ENCODE measurements around the gene NOXO1.
"Not testable (repeated sequence)": the region's sequence is repeated elsewhere in the genome, so short reads cannot be mapped to it uniquely, and the experiment has no call there.

NOXO1 gene

DNA sequence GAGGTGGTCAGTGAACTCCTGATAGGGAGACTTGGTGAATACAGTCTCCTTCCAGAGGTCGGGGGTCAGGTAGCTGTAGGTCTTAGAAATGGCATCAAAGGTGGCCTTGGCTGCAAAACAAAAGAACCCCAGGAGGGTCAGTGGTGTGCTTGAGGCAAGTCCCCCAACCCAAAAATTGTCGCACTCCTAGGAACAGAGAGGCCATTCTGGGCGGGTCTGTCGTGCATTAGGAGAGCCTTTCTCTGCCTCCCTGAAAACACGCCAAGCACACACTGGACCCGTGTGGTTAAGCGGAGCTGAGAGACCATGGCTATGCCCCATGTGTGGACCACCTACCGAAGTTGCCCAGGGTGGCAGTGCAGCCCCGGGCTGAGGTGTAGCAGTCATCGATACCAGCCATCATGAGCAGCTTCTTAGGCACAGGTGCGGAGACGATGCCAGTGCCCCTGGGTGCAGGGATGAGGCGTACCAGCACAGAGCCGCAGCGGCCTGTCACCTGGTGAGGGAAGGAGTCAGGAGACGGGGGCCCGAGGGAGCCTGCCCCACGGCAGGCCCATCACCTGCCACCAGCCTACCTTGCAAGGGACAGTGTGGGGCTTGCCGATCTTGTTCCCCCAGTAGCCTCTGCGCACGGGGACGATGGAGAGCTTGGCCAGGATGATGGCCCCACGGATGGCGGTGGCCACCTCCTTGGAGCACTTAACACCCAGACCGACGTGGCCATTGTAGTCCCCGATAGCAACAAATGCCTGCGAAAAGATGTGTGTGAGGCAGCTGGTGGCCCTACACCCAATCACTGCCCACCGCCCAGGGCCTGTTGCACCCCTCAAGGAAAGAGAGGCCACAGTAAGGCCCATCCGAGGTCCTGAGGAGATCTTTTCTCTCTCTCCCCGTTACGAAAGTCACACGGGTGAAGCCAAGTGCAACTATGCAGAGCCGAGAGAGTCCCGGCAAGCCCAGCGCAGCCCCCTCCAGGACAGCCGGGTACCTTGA lies 18.8 kb downstream of the NOXO1 start:
- not testable (repeated sequence) for DNase-seq

DNA sequence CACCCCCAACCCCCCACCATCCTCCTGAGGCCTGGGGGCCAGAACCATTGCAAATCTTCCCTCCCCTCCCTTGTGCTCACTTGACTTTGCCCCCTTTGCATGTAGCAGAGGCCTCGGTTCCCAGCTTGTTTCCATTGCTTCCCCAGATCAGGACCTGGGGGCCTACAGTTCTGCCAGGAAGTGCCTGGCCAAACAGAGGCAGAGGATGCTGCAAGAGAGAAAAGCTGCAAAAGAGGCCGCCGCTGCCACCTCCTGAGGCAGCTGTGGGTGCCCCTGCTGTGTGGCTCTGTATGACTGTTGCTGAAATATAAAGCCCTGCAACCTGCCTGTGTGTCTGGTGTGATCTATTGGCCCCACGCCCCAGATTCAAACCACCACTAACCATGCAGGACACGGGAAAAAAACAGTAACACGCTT lies 19.6 kb downstream of the NOXO1 start:
- no peak for DNase-seq

DNA sequence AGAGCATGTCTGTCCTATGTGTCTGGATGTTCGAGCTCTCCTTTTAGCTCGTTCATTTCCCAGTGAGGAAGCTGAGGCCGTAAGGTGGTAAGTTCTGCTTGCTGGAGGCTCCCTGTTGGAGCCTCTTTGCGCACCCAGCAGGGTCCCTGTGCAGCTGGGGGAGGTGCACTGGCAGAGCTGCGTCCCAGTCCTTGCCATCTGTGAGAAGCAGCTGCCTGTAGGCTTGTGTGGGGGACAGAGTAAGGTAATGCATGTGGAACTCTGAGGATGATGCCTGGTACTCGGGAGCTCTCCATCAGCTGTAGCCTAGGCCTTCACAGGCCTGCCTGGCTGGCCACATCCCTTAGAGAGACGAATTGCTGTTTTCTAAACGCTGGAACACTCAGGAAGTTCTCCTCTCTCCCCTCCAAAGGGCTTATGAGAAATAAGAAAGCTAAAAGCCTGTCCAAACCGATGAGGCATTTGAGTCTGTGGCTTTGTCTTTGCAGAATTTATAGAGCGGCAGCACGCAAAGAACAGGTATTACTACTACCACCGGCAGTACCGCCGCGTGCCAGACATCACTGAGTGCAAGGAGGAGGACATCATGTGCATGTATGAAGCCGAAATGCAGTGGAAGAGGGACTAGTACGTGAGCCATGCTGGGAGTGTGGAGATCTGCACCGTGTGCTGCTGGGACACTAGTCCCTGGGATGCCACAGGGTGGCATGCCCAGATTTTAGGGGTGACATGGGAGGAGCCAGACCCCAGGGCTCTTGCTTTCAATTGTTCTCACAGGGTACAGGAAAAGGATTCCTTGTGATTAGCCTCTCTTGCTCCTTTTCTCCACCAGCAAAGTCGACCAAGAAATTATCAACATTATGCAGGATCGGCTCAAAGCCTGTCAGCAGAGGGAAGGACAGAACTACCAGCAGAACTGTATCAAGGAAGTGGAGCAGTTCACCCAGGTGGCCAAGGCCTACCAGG lies 20.3 kb downstream of the NOXO1 start:
- DNase-seq, result no peak

DNA sequence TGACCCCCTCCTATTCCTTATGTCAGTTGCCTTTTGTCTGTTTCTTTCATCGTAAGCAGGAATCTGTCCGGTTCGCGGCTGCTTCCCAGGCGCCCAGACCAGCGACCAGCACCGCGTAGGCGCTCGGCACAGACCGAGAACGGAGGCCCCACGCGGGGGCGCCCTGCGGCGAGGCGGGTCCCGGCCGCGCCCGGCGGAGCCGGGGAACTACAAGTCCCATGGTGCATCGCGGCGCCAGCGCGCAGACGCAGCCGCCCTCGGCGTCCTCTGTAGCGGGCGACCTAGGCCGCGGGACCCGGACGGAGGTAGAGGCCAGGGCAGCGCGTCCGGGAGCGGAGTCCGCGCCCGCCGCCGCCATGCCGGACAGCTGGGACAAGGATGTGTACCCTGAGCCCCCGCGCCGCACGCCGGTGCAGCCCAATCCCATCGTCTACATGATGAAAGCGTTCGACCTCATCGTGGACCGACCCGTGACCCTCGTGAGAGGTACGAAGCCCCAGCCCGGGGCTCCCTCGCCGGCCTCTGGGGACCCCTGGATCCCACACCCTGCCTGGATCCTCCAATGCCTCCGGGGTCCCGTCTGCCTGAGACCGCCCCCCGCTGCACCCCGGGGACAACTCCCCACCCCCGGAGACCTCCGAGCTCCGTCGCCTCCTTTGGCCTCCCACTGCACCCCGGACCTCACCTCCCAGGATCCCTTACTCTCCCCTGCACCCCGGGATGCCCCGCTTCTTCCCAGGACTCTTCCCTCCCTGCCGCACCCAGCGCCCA lies 21.8 kb downstream of the NOXO1 start, which contains the start of gene NDUFB10:
Gene NDUFB10, plus strand, starts transcription at position 270 of the 771 bp plus-strand sequence. Its CDS starts 87 bp downstream, at position 357.
- peak; percentile 40 to 96 (median 84) for DNase-seq

DNA sequence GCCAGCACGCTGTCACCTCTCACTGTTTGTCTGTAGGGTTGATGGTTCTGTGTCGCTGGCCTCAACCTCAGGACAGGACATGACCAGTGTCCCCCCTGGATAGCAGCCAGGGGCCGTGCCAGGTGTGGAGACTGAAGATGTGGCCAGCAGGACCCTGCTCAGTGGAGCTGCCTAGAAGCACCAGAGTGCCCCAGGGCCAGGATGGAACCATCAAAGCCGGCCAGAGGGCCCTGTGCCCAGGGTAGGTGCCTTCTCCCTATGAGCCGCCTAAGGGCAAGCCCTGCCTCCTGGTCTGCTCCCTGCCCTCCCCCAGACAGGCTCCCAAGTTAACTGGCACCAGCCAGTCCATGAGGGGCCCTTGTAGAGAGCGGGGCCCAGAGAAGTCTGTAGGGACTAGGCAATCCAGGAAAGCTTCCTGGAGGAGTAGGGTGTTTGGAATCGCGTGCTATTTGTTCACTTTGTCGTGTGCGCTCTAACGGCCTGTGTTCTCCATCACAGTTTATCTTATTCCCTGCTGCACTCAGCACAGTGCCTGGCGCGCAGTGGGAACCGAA lies 22.5 kb downstream of the NOXO1 start:
- DNase-seq, result peak in 1 of 51 donors; percentile 5

DNA sequence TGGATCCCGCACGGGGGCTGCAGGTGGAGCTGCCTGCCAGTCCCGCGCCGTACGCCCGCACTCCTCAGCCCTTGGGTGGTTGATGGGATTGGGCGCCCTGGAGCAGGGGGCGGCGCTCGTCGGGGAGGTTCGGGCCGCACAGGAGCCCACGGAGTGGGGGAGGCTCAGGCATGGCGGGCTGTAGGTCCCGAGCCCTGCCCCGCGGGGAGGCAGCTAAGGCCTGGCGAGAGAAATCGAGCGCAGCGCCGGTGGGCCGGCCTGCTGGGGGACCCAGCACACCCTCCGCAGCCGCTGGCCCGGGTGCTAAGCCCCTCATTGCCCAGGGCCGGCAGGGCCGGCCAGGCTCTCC lies 23.2 kb downstream of the NOXO1 start:
- DNase-seq, result not testable (repeated sequence)

DNA sequence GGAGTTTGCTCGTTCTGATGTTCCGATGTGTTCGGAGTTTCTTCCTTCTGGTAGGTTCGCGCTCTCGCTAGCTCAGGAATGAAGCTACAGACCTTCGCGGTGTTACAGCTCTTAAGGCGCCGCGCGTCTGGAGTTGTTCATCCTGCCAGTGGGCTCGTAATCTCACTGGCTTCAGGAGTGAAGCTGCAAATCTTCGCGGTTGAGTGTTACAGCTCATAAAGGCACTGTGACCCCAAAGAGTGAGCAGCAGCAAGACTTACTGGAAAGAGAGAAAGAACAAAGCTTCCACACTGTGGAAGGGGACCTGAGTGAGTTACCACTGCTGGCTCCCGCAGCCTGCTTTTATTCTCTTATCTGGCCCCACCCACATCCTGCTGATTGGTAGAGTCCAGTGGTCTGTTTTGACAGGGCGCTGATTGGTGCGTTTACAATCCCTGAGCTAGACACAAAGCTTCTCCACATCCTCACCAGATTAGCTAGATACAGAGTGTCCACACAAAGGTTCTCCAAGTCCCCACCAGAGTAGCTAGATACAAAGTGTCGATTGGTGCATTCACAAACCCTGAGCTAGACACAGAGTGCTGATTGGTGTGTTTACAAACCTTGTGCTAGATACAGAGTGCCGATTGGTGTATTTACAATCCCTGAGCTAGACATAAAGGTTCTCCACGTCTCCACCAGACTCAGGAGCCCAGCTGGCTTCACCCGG lies 23.7 kb downstream of the NOXO1 start:
- not testable (repeated sequence) for DNase-seq

DNA sequence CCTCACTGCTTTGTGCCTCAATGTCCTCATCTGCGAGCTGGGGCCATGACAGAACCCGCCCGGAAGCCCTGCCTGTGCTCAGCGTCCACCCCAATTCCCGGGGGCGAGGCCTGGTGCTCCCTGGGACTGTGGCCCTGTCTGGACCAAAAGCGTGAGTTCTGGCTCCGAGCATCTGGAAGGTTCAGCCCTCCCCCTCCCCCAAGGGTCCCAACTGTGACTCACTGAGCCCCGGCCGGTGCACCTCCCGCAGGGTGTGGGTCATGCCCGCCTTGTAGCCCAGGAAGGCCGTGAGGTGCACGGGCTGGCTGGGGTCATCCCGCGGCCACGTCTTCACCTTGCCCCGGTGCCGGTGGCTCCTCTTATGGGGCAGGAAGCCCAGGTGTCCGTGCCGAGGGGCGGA lies 27.5 kb downstream of the NOXO1 start:
- no peak for DNase-seq

DNA sequence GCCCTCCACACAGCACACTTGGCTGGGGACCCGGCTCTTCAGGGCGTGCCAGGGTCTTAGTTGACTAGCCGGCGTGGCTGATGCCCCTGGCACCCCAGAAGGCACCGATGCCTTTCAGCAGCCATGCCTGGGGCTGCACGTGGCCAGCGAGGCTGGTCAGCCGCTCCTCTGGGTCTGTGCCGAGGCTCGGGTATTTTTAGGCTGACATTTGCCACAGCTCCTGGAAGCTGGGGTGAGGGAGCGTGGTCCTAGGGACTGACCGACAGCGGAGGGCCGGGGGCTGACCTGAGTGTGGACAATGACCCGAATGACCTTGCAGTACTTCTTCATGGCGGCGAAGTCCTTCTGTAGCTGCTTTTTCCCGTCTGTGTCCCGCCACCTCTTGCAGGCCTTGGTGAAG lies 30.7 kb downstream of the NOXO1 start:
- DNase-seq, result no peak

DNA sequence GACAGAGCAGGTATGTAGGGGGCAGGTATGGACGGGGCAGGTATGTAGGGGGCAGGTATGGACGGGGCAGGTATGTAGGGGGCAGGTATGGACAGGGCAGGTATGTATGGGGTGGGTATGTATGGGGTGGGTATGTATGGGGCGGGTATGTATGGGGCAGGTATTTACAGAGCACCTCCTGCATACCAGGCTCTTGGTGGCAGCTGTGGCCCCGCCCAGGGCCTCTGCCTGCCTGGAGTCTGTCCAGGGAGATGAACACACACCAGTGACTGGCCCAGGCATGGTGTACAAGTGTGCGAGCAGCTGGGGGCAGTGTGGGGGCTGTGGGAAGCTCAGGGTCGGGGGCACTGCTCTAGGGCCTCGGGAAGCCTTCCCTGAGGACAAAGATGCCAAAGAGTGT lies 31.2 kb downstream of the NOXO1 start:
- DNase-seq, result no peak

DNA sequence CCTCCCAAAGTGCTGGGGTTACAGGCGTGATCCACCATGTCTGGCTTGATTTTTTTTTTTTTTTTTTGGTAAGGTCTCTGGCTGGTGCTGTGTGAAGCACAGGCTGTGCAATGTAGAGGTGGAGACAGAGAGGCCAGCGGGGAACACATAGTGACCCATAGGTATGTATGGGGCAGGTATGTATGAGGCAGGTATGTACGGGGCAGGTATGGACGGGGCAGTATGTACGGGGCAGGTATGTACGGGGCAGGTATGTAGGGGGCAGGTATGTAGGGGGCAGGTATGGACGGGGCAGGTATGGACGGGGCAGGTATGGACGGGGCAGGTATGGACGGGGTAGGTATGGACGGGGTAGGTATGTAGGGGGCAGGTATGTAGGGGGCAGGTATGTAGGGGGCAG lies 31.8 kb downstream of the NOXO1 start:
- DNase-seq, result no peak

DNA sequence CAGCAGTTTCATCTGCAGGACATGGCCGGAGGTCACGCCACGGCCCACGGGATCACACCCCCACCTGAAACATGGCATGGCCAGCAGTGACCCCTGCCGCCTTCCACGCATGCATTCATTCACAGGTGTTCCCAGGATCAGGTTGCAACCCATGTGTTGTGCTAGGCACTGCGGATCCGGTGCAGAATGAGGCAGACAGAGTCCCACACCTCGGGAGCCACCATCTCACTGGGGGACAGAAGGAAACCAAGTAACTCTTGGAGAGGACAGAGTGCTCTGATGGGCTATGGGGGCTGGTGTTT lies 33.9 kb downstream of the NOXO1 start:
- no peak for DNase-seq

DNA sequence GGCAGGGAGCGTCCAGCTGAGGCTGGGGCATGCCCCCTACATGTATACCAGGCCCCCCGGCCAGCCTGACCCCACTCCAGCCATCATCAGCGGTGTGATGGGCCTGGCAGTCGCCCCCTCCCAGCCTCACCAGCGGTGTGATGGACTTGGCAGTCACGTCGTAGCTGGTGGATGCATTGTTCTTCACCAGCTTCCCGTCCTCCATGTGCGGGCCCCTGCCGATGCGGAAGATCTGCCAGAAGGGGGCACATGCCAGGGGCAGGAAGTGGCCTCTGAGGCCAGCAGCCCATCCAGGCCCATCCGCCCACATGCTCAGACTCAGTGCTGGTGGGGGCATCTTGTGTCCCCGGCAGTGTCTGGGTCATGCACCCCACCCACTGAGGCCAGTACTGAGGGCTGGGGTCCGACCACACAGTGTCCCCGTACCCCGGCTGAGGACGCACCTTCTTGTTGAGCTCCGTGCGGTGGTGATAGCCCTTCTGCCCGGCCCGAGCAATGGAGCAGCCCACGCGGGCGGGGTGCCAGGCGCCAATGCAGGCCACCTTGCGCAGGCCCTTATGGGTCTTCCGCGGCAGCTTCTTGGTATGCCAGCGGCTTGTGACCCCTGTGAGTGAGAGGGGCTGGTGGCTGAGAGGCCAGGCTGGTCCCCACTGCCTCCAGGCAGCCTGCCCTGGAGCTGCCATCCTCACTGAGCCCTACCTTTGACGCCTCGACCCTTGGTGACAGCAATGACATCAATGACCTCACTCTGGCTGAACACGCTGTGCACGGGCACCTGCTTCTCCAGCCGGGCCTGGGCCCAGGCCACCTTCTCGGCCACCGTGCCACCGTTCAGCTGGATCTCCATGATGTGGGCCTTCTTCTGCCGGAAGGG lies 34.5 kb downstream of the NOXO1 start:
- DNase-seq, result no peak

DNA sequence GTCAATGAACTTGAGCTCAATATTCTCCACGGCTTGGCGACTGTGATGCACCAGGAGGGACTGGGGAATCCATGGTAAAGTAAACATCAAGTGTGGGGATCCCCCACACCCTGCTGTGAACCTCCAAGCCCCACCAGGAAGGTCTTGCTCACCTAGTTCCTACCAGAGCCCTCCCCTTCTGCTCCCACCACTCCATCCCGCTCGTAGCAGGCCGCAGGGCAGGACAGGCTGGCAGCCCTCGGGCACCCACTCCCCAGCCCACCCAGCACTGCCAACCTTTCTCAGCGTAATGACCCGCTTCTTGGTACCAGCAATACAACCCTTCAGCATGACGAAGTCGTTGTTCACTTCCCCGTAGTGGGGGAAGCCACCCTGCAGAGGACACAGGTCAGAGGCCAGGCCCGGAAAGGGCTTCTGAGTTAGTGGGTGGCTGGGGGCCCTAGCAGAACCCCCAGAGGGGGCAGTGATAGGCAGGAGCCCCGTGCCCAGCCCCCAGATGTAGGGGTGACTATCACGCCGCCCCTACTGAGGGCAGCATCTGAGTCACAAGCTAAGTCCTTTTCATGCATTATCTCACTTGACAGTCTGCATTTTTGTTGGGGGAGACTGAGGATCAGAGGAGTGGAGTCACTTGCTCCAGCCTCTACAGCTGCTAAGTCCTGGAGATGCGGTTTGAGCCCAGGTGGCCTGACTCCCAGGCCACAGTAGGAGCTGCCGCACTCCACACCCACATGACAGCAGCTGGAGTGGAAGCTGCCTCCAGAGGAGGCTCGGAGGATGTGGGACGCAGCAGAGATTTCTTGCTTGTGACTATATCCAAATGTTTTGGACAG lies 35.5 kb downstream of the NOXO1 start:
- no peak for DNase-seq

DNA sequence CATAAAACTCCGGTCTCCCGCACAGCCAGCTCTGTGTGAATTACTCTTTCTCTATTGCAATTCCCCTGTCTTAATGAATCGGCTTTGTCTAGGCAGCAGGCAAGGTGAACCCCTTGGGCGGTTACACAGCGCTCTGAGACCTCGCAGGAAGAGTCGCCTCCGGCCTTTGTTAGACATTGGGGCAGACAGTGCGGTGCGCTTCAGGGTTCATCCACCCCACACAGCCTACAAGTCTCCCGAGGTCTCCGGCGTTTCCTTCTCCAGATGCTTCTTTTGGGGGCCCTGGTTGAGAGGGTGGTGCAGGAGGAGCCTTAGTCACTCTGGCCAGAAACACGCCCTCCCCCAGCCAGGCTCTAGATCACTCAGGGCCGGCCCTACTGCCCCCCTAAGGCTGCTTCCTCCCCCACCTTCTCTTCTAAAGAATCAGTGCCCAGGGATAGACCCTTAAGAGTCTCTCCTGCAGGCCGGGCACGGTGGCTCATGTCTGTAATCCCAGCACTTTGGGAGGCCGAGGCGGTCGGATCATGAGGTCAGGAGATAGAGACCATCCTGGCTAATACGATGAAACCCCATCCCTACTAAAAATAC lies 36.6 kb downstream of the NOXO1 start:
- DNase-seq, result no peak

DNA sequence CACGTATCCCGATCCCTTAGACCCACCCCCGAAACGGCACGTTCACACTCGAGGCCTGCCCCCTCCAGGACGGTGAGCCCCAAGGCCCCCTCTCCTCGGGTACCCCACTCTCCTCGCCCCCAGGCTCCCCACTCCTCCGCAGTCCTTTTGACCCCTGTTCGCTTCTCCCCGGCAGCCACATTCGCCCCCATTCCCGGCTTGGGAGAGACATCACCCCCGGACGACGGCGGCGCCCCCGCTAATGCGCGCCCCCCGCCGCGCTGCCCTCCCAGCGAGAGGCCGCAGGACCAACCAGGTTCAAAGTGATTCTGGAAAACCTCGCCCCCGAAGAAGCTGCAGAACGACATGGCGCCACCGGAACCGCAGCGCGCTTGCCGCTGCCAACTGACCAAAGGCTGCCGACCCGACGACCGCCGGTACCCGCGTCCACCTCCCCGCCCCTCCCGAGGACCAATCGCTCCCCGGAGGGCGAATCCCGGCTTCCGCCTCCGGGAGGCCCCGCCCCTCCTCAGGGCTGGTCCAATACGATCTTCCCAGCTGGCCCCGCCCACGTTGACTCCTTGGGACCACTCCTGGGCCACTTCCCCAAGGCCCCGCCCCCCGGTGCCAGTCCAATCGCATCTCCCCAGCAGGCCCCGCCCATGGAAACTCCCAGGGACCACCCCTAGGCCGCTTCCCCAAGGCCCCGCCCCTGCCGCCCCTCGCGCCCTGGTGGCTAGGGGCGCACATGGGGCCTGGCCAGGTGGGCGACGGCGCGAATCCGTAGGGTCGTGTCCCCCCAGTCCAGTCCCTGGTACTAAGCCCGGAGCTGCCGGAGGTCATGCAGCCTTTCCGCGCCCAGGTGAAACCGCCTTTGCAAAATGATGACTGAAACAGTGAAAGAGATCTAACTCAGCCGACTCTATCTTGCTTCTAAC lies 38.2 kb downstream of the NOXO1 start, which contains the start of gene MSRB1:
Gene MSRB1, minus strand, starts transcription at position 390 of the 917 bp plus-strand sequence. Its CDS starts 43 bp downstream, at position 347.
- DNase-seq, result peak; percentile 62 to 100 (median 98)
